HG03521 (cell line): ENCODE results near the gene SNX24.
"Not testable (repeated sequence)": the region's sequence is repeated elsewhere in the genome, so short reads cannot be mapped to it uniquely, and the experiment has no call there.

Source experiments
- ATAC-seq: cut with Tn5 transposase; IDR thresholded peaks from one replicate; pipeline ENCODE4 v1.9.1; 2021; ENCODE audit warnings: mild to moderate bottlenecking, moderate library complexity; ENCODE audit not compliant: unreplicated experiment

SNX24 gene

DNA sequence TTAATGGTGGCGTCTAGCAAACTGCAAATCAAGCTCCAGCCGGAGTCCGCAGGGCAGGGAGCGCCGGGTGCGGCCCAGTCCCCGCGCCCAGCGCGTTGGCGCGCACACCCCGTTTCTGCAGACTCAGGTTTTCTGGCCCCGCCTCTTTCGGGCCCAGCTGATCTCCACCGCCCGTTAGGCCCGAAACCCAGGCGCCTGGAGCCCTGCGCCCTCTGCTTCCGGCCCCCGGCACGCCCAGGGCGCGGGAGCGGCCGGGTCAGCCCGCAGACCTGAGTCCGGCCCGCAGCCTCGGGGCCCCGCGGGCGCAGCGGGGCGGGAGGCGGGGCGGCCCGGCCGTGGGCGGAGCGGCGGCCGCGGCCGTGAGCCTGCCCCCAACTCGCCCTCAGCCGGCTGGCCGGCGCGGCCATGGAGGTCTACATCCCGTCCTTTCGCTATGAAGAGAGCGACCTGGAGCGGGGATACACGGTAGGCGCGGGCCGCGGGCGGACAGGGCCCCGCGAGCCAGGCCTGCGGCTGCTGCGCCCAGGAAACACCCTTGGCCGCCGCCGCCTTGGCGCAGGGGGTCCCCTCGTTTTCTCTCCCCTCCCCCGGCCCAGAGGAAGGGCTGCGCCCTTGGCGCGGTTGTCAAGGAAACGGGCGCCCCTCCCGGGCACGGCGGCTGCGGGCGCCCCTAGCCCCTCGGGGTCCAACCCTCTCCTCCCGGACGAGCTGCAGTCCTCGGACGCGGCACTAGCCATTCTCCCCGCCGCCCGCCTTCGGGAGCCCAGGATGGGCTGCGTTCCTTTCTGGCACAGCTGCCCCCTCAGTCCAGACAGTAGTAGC lies at the start of gene SNX24:
Gene SNX24 (plus strand): TSS at position 385 of the 822 bp plus-strand sequence. CDS start 21 bp downstream, at position 406.
- peak; percentile 80 for ATAC-seq

DNA sequence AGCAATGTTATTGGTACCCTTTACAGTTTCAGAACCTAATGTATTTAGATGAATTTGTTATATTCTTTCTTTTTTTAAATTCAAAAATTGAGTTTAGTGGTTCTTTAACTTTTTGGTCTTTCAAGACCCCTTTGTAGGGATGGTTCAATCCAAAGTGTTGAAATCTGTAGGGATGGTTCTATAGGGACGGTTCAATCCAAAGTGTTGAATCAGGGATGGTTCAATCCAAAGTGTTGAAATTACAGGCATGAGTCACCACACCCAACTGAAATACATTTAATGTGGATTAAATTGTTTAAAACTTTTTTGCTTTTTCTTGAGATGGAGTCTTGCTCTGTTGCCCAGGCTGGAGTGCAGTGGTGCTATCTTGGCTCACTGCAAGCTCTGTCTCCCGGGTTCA lies 39.9 kb upstream of the SNX24 start:
- no peak for ATAC-seq

- no peak for ATAC-seq
Observed at GRCh38 chr5:122810405-122810804, 35.0 kb upstream of the SNX24 start.

DNA sequence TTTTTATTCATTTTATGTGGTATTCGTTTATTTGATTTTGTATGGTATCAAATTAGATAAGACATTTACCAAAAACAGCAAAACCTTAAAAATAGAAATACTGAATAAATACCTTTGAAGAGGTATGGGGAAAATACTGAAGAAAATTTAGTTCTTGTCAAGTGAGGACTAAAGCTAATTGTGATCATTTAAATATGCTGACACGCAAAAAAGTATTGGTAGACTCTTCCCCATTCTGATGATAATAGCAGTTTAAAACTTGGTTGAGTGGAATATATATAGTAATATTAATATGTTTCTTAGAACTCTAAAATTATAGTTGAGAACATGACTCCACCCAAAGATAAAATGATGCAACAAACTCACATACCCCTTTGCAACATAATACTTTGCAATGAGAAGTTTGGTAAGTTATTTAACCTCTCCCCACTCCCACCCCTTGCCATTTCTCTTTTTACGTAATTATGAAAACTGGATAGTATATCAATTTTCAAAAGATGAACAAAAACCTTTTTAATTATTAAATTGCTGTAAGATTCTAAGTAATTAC lies 30.1 kb upstream of the SNX24 start:
- ATAC-seq, result no peak

- no peak for ATAC-seq
Observed at GRCh38 chr5:122816756-122817155, 28.7 kb upstream of the SNX24 start.

- no peak for ATAC-seq
Observed at GRCh38 chr5:122831984-122832383, 13.4 kb upstream of the SNX24 start.

DNA sequence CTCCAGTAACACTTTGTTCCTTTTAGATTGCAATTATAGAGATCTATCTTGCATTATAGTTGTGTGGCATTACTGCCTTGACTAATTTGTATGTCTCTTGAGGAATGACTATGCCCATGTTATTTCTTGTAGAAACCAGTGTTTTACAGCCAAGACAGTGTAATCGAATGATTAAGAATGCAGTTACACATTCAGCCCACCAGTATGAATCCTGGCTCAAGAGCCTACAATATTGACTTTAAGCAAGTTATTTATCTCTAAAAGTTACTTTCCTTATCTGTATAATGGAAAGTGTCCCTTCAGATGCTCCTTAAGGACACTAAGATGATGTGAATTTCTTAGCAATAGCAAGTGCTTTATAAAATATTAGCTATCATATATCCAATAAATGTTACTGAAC lies 9.7 kb upstream of the SNX24 start:
- ATAC-seq, result no peak

DNA sequence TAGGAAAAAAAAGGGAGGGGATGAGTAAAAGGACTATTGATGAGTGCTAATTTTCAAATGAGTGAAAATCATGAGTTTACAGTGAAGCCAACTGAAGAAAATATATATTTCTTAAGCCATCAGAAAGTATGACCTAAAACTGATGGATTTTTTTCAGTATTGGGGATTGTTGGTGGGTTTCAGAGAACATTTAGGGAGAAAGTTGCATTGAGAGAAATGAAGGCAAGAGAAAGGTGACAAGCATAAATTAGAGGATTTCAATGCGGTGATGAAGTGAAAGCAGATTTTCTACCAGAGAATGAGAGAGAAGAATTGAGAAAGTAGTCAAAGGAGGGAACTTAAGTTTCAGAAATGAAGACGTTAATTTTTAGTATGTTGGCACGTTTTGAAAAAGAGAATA lies 8.5 kb upstream of the SNX24 start:
- ATAC-seq, result no peak

- ATAC-seq, result no peak
Observed at GRCh38 chr5:122839731-122840130, 5.7 kb upstream of the SNX24 start.

GRCh38 chr5:122842016-122842580 lies 3.3 kb upstream of the SNX24 start:
- ATAC-seq, result no peak

DNA sequence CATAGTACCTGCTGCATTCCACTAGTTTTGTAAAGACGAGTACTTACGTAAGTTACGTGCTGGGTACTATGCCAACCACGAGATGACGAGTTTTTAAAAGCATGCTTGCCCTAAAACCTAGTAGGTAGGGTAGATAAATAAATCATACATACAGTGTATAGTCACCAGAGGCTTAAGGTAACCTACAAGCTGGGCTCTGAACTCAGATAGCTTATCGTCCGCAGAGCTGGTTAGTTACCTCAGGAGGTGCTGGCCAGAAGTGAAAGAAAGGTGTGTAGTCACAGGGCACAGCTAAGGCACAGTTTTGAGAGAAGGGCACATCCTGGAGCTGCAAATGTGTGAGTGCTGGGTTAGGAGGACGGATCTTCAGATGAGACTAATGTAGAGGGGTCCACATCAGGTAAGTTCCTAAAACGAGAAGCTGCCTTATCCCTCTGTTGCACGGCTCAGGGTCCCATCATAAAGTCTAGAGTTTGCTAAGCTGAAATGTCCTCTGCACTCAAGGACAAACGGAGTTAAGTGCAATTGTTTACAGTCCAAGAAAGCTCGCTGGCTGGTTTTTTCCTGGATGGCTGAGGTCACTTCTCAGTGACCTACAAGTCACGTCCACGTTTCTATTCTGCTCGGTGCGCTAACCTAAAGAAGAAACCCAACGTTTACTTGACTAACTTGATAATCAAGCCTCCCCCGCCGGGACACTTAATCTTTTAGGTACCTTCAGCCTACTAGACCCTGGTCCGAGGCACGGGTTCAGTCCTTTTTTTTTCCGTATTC lies 1.1 kb upstream of the SNX24 start:
- ATAC-seq, result peak; percentile 3

DNA sequence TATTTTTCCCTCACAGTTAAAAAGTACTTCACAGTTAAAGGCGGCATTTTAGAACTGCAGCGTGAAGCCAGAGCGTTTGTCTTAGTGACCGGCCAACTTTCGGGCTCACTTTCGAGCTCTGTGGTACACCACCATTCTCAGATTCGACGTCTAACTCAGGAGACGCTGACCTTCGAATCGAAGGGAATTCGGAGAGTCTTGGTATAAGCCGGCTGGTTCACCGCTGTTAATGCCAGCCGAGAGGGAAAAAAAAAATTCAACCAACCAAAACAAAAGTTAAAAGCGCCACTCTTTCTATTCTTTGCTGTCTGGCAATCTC lies 544 bp upstream of the SNX24 start:
- ATAC-seq, result peak; percentile 33

DNA sequence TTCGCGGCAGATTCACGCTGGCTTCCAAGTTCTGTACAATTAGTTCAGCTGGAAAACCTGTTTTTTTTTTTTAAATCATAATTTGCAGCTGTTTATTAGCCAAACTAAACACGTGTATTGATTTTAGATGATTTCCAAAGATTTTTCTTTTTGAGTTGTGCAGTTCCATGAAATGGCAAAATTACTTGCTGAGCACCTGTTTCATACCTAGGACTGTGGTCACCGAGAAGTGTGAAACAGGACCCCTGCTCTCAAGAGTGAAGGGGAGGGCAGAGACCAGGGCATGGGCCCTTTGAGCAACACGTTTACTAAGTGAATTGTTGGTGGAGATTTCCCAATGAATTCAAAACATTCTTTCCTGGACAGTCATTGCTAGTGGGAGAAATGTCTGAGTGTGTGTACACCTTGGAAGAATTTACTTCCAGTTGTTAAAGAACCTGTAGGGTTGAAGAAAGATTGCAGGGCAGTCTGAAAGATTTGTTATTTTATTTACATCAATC lies 688 bp downstream of the SNX24 start:
- ATAC-seq, result no peak

GRCh38 chr5:122847687-122848081 lies 2.3 kb downstream of the SNX24 start:
- no peak for ATAC-seq

- no peak for ATAC-seq
Observed at GRCh38 chr5:122849771-122850170, 4.4 kb downstream of the SNX24 start.

- not testable (repeated sequence) for ATAC-seq
Observed at GRCh38 chr5:122857538-122857937, 12.1 kb downstream of the SNX24 start.

- ATAC-seq, result no peak
Observed at GRCh38 chr5:122858451-122858850, 13.0 kb downstream of the SNX24 start.

DNA sequence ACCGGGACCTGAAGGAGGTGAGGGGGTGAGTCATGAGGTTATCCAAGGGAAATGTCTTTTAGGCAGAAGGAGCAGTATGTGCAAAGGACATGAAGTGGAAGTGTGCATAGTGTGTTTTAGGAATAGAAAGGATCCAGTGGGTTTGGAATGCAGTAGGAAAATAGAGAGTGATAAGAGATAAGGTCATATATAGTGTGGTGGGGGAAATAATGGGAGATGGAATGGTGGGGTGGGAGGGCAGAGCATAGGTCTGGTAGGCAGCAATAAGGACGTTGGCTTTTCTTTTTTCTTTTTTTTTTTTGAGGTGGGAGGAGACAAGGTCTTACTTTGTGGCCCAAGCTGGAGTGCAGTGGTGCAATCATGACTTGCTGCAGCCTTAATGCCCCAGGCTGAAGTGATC lies 17.8 kb downstream of the SNX24 start:
- no peak for ATAC-seq

GRCh38 chr5:122863721-122864120 lies 18.3 kb downstream of the SNX24 start:
- ATAC-seq, result no peak

GRCh38 chr5:122864400-122864799 lies 19.0 kb downstream of the SNX24 start:
- no peak for ATAC-seq

DNA sequence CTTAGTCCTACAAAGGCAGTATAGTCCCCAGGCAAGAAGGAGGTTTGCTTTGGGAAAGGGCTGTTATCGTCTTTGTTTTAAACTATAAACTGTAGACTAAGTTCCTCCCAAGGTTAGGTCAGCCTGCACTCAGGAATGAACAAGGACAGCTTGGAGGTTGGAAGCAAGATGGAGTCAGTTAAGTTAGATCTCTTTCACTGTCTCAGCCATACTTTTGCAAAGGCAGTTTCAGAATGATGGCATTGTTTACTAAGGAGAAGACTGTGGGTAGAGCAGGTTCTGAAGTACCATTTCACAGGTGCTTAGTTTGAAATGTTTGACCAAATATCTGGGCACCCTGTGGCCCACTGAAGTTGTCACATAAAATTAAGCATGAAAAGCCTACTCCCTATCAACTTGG lies 19.4 kb downstream of the SNX24 start:
- ATAC-seq, result no peak
